HG02884 (cell line): ENCODE data around the gene SLC7A6.

Experiments
- ATAC-seq: cut with Tn5 transposase; IDR thresholded peaks from one replicate; pipeline ENCODE4 v1.9.1; 2021; ENCODE audit warnings: mild to moderate bottlenecking, moderate library complexity; ENCODE audit not compliant: unreplicated experiment

The SLC7A6 gene

DNA sequence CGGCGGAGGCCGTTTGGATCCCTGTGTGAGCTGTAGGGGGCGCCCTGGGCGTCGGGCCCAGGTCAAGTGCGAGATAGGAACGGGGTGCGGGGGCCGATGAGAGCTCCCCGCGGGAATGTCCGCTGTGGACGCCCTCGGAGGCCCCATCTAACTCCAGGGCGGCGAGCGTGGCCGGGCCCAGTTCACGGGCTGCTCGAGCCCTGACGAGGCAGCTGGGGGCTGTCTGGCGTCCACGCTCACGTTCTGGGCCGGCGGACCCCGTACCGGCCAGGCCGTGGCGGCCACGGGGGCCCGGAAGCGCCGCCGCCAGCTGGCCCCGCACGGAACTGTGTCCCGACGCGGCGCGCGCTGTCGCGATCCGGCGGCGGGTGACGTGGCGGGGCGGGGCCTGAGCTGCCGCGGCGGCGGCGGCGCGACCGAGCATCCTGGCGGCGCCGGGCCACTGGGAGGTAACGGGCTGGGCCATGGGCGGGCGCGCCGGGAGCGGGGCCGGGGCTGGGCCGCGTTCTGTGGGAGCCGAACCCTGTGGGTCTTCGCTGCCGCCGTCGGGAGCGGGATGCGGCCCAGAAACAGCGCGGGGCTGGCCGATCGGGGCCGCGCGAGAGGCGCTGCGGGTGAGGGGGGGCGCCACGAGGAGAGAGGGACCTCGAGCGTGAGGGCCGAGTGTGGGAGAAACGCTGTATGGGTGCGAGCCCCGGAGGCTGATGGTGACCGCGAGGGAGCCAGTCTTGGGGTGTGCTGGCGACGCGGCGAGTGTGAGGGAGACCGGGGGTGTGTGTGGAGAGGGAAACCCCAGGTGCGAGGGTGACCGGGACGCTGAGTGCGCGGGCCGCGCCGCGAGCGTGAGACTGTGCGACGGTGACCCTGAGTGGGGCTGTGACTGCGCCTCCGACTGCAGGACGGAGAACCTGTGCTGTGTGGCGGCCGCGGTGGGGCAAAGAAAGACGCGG lies at the start of gene SLC7A6:
Gene SLC7A6 (plus strand): TSS at position 399 of the 950 bp plus-strand sequence. CDS start 10,201 bp downstream, outside the sequence.
- peak; percentile 47 for ATAC-seq

DNA sequence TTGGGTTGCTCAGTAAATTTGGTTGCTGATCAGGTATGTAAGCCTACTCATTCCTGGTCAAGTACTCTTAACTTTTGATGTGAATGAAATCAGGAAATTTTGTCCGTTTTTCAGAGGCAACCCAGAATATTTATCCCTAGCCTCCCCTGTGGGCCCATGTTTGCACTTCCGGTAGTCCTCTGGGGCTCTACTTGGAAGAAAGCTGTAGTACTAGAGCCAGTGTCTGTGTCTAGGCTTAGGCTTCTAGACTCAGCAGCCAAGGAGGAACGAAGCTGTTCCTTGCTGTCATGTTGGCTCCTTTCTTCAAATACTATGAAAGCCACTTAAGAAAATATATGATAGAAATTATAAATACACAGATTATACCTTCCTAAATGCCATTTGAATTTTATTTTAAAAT lies 49.6 kb upstream of the SLC7A6 start:
- no peak for ATAC-seq

DNA sequence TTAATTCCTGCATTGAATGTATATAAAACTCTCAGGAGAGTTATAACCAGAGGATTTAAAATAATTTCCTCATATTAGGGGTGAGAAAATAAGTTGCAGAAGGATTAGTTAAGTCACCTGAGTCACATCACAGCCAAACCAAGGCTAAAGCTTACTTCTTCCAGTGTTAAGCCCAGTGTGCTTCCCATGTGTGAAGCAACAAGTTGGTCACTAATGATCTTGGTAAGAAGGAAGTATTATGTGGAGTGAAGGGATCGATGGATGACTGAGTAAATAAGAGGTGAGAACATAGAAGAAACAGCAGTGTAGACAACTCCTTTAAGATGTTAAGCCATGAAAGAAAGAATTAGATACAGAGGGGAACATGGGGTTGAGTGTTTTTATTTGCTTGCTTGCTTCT lies 49.0 kb upstream of the SLC7A6 start:
- ATAC-seq, result no peak

DNA sequence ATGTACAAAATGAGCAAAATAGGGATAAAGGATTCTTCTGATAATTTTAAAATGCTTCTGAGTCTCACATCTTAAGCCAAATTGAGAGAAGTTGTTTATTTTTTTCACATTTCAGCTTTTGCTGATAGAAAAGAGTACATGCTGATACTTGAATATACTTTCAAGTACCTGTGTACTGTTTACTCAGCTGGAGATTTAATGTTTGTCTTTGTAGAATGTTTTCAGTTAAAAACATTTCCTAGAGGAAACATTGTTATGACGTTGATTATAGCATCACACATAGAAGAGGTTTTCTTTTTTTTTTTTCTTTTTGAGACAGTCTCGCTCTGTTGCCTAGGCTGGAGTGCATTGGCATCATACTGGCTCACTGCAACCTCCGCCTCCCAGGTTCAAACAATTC lies 48.1 kb upstream of the SLC7A6 start:
- ATAC-seq, result no peak

DNA sequence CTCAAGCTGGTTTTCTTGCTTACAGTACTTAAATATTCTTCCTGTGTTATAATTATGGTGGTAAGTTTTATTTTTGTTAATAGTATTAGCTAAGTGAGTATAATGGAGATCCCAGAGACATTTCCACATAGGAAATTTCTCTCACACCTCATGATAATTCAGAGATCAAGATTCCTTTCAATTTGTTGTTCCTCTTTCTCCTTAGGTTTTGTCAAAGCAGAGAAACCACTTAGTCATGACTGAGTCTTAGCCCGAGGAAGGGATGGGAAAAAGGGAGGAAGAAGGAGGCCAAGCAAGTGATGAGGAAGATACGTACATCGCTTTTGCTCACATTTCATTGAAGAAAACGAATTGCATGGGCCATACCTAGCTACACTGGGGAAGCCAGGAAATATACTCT lies 46.8 kb upstream of the SLC7A6 start:
- ATAC-seq, result no peak

DNA sequence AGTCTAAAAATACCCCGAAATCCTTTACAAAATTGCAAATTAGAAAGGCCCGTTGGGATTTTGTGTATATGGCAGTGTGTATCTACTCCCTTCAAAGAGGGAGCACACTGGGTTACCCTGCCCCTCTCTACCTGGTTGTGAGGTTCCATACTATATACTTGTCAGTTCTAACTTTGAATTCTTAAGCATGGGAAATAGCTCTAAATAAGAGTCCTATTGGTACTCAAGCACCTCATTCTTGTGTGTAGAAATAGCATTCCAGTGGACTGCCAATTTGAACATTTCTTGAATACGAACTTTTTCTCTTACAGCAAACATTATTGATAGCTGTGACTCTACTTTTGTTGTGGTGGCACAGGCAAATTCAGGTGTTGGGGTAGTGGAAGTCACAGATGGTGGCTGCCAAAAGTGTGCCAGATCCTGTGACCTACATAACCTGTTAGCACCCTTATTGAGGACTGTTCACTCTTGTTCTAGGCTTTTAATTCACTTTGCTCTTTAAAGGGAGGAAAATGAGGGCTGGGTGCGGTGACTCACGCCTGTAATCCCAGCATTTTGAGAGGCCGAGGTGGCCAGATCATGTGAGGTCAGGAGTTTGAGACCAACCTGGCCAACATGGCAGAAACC lies 44.5 kb upstream of the SLC7A6 start:
- no peak for ATAC-seq

DNA sequence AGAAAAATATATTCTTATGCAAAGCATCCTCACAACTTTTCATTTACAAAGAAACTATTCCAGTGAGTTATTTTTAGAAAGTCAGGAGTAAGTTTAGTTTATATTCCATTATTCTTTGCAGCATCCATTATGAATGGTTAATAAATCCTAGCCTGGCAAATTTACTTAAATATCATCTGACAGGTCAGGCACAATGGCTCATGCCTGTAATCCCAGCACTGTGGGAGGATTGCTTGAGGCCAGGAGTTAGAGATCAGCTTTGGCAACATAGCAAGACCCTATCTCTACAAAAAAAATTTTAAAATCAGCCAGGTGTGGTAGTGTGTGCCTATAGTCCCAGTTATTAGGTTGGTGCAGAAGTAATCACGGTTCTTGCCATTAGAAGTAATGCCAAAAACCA lies 41.3 kb upstream of the SLC7A6 start:
- no peak for ATAC-seq

DNA sequence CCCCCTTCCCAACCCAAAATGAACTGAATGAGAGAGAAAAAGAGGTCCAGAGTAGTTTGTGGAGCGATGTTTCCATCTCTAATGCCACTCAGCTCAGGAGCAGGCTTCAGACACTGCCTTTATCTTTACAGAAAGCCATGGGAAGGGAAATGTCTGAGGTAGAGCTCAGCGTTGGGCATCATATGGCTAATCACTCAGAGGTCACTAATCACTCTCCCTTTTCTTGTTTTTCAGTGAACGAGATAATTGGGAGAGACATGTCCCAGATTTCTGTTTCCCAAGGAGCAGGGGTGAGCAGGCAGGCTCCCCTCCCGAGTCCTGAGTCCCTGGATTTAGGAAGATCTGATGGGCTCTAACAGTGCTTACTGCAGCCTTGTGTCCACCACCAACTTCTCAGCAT lies 38.2 kb upstream of the SLC7A6 start:
- ATAC-seq, result no peak

DNA sequence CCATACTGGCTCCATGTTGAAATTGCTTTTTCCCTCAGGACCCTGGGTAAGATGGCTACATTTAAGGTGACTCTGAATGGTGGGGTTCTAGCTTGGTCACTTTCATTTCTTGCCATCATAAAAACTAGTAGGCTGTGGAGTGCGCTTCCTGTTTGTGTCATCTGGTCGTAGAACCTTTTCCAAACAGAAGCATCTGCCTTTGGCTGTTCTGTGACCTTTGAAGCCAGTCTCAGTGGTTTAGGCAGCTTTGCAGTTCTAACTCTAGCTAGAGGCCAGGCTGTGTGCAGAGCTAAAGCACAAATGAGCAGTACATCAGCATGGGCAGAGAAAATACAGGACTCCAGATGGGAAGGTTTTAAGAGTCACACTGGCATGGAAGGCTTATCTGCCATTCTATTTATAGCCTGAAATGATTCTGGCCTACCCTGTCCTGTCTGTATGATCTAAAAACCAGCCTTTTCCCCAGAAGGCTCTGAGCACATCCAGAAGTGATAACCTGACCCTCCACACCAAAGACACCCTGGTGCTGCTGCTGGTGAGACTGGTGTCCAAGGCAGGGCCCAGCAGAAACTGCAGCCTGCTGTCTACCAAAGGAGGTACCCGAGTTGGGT lies 37.0 kb upstream of the SLC7A6 start:
- ATAC-seq, result no peak

DNA sequence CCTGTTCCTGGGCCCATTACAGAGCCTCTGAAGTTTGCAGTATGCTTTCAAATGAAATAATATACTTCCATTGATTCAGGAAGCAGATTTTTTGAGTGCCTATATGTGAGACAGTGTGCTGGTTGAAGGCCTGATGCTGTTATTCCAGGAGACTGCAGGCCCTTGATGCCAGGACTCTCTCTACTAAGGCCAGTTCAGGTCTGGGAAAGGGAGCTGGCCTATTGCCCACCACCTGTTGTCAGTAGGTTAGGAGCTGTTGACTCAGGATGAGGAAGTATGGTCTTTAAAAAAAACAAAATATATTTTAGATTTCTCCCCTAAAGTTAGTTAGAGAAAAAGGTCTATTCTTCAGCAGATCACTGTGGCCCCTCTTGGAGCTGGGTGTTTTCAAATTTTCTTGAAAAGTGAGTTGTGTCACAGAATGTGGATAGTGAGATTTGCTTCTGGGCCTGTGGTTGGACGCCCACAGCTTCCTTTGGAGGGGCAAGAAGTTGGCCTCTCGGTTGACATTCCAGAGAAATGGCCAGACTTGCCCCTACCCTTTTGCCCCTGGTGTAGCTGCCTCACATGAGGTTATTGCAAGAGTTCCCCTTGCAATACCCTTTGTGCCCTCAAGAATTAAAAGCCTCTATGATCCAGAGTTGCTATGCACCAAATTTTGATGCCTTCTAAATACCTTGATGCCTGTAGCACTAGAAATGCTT lies 36.3 kb upstream of the SLC7A6 start:
- no peak for ATAC-seq

DNA sequence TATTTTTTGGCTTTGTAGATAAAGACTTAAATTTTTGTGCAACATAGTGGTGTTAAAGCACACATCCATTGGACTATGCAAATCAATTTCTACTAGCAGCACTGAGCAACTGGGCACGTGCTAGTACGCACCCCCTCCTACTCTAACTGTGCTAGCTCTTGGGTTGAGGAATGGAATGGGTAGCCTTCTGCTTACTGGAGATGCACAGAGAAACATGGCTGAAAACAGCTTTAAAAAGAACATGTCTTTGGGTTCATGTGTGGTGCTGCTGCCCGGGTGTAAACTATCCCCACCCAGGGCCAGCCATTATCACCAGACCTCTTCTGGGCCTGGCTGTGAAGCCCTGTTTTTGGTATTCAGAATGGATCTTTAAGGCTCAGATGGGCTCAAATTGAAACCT lies 35.7 kb upstream of the SLC7A6 start:
- ATAC-seq, result no peak

DNA sequence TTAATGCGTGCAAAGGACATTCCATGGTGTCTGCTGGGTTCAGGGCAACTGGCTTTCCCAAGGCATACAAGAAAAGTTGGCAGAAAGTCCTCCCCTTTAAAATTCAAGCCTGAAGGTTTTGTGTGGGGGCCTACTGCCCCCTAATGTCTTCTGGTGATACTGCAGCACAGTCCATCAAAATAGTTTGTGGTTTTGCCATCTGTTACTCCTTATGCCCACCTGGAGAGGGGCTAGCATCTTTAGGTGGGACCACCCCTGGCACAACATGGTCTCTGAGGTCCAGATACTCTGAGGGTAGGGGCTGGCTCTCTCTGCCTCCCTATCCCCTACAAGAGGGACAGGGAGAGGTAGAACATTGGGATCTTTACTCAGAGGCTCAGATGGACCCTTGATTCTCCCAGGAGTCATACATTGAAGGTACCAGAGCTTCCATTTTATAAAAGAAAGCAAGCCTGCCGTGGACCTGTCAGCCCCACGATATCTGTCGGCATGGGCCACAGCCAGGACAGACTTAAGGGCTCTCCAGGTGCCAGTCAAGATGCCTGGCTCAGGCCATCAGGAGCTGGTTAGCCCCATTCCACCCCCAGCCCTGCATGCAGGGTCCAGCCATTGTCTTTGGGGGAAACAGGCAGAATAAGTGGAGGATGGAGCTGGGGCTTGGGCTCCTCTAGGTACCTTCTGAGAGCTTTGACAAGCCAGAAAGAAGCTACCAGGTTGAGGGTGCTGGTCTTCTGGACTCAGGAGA lies 34.7 kb upstream of the SLC7A6 start:
- ATAC-seq, result no peak

DNA sequence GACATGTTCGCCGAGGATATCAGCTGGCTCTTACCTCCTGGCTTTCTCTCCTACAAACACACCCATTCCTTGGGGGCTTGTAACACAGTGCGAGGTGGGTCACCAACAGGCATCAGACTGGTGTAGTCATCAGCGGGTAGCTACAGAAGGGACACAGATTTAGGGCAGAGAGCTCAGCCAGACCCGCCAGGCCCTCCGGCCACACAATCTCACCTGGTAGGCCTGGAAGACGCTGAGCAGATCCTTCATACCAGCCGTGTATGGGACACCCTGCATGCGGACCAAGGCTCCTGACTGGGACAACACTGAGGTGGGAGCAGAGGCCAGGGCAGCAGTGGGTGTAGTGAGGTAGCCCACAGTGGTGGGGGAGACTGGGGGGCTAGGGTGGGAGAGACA lies 34.2 kb upstream of the SLC7A6 start:
- ATAC-seq, result no peak

DNA sequence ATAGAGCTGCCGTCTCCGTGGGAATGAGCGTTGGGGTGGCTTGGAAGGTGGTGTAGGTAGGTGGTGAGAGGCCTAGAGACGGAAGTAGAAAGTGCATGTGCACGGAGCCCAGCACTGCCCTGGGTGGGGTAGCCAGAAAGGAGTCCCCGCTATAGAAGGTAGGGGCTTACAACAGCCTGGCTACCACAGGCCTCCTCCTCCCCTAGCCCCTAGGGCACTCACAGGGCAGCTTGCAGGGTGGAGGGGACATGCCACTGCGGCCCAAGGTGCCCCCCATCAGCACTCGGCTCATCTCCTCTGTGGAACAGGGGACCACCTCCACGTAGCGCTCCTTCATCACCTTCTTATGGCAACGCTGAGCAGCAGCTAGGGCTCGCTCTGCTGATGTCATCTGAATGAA lies 33.4 kb upstream of the SLC7A6 start:
- ATAC-seq, result no peak

DNA sequence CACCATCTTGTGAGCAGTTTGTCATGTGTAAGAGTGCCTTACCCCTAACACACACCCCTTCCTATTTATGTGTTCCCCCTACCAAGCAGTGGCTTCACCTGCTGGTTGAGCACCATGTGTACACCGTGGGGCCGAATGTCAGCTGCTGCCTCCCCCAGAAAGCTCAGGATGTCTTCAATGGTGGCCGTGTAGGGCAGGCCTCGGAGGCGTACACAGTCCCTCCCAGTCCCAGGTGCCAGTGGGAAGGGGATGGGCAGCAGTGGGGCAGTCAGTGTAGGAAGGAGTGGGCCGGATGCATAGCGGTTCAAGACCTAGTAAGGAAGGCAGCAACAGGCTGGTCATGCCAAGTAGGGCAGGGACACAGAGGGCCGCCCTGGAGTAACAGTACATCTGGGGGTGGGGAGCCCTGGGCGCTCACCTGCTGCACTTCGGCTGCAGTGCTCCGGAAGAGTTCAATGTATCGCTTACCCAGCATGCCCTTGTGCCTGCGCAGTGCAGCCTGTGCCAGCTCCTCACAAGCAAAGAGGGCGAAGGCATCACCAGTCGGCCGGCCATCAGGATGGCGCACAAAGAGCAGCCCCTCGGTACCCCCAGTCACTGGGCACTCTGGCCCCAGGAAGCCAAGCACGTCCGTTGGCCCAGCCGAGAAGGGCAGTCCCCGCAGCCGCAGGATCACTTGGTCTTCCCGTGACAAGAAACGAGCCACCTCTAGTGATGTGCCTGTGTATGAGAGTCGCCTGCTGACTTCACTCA lies 32.8 kb upstream of the SLC7A6 start:
- ATAC-seq, result no peak

DNA sequence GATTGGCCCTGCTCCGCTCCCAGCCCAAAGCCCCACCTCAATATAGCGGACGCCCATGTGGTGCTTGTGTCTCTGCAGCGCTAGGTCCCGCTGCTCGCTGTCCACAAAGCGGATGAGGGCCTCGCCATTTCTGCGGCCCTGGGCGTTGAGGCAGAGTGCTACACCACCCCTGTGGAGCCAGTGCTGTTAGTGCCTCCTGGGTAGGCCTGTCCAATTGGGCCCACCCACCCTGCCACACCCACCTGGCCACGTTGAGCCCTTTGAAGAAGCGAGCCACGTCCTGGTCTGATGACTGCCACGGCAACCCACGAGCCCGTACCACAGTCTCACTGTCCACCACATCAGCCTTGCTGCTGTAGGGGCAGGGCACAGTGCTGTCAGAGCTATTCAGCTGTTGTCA lies 32.0 kb upstream of the SLC7A6 start:
- no peak for ATAC-seq

DNA sequence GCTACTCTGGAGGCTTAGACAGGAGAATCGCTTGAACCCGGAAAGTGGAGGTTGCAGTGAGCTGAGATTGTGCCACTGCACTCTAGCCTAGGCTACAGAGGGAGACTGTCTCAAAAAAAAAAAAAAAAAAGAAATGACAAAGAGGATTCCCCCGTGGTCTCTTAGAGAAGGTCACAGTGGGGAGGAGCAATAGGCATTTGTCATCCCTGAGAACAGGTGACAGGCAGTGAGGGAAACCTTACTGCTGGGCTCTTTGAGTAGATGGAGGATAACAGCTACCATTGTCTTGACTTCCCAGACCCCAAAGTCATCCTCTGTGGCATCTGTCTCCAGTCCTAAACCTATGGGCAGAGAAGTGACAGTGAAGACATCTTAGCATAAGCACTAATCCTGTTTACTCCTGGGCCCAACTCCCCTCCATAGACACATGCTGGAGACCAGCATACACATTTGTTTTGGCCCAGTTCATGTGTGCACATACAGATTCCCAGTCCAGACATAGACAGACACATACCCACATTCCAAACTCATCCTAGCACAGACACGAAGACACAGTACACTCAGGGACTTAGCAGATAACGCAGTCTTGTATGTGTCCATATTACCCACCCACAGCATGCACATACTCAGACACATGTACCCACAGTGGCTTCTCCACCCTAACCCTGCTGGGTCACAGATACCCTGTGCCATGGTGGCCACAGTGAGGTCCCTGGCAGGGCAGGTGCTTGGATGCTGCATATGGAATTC lies 31.1 kb upstream of the SLC7A6 start:
- no peak for ATAC-seq

DNA sequence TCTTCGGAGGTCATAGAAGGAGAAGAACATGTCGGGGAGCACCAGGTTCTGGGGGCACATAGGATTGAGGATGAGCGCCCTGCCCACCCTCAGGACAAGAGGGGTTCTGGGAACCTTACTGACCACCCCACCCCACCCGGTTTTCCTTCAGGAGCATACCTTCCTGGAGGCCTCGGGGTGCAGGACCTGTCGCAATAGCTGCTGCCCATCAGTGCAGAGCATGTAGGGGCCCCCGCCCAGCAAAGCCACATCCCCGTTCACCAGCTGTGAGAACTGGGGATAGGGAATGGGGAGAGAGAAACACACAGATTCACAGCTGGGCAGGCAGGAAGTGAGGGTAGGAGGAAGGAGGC lies 30.5 kb upstream of the SLC7A6 start:
- ATAC-seq, result no peak
